Measurements from ENCODE around the gene OR51B2.
"Not testable (repeated sequence)": the region's sequence is repeated elsewhere in the genome, so short reads cannot be mapped to it uniquely, and the experiment has no call there.

Gene OR51B2

GRCh38 chr11:5310423-5310822 lies 13.7 kb downstream of the OR51B2 start:
- no peak for DNase-seq (ENCODE audit: low spot score)

DNA sequence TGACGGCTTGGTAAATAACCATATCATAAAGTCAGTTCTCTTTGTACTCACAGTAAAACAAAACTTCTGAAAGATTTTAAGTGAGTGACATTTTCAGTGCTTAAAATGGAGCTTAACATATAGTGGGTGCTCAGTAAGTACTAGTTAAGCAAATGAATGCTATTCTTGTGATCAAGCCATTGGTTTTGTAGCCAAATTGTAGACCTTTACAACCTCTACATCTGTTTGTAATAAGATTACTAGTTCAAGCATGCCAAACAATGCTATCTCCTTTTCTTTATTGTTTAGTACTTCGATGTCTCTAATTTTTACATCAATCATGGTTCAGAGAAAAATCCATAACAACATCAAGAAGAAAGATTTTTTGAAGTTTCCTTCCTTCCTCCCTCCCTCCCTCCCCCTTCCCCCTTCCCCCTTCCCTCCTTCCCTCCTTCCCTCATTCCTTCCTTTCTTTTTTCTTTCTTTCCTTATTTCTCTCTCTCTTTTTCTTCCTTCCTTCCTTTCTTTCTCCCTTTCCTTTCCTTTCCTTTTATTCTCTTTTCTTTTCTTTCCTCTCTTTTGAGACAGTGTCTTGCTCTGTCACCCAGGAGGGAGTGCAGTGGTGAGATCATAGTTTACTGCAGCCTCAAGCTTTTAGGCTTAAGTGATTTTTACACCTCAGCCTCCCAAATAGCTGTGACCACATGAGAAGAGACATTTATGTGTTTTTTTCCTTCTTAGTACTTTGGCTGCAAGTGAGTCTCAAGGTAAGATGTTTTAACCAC lies 16.7 kb downstream of the OR51B2 start:
- DNase-seq (ENCODE audit: low spot score) = no peak

DNA sequence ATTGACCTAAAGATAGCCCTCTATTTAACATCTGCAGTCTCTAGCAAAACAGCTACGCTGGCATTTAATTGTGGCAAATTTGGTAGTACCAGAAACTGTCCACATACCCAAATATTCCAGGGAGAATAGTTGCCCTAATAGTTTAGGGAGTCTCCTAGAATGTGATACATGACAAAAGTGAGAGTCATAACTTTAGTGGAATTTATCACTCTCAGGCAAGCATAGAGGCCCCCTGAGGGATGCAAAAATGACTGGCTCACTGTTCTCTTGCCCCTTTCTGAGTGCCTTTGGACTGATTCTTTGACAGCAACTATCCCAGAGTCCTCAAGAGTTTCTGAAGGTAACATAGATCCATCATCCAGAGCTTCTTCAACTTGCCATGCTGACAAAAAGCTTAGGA lies 20.1 kb downstream of the OR51B2 start:
- DNase-seq (ENCODE audit: low spot score) = no peak

DNA sequence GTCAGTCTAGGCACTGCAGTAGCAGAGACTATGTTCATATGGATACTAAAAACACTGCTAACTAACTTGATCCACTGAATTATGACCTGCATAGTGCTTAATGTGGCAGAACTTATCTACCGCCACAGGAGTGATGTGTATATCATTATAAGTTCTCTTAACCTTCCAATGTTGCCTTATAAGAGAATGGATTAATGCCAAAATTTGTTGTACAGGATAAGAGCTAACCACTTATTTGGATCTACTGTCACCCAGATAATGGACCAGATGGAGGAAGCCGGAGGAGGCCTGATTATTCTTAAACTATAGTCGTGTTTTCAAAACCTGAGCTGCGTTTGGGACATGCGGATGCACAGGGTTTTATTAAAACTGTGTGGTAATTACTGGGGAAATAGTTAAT lies 20.5 kb downstream of the OR51B2 start:
- DNase-seq (ENCODE audit: low spot score) = no peak

GRCh38 chr11:5301846-5302245 lies 22.3 kb downstream of the OR51B2 start, which contains the start of gene OR51B4:
Gene OR51B4, minus strand, starts transcription at chr11:5301946. Its CDS starts 0 bp downstream, at chr11:5301946.
- DNase-seq (ENCODE audit: low spot score) = no peak

DNA sequence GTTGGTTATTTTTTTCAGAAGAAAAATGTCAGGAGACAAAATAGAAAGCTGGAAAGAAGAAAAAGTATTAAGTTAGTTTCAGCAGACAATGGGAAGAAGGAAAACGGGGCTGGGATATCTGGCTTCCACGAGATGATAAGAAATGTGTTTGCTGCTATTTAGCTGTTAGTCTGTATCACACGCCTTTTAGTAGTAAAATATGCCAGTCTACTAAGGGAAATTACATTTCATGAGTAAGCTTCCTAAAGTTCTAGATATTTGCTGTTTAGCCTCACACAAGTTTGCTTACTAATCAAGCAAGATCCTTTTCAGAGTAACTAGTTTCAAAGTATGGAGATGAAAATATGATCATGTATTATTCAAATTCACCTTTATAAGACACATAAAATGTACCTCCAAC lies 23.8 kb downstream of the OR51B2 start:
- DNase-seq (ENCODE audit: low spot score) = no peak

DNA sequence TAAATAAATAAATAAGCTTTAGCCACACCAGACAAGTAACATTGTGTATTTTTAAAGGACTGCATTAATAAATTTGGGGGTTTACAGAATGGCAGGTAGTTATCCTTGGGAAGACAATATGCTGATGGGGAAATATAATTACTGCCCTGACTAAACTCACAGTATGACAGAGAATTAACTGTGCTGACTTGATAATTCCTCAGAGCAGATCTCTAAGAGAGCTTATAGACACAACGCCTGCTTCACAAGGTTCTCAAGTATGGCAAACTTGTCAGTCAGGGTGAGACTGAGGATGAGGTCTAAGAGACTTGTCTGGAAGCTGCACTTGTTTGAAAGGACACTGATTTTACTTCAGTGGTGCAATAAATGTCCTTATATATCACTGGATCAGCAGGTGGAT lies 25.6 kb downstream of the OR51B2 start:
- no peak for DNase-seq (ENCODE audit: low spot score)

DNA sequence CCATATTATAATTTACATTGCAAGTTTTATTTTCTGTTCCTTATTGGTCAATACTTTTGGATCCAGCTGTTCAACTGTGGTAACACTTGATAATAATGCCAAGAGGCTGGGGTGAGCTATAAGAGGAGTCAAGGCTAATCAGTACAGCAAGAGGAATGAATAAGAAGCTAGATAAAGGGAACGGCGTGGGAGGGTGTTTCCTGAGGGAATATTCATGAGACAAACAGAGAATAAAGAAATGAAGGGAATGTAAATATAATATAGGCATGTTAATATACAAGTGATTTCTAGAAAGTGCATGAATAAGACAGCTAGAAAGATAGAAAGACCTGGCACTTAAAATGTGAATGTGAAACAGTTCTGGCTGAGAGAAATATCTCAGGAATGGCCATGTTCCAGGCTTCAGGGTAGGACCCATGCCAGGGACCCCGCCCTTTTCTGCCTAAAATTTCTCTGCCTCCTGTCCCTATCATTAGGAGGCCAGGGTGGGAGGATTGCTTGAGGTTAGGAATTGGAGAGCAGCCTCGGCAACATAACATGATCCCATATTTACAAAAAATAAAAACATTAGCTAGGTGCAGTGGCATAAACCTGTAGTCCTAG lies 26.3 kb downstream of the OR51B2 start:
- DNase-seq (ENCODE audit: low spot score) = no peak

GRCh38 chr11:5294342-5294995 lies 29.6 kb downstream of the OR51B2 start:
- DNase-seq (ENCODE audit: low spot score) = not testable (repeated sequence)

DNA sequence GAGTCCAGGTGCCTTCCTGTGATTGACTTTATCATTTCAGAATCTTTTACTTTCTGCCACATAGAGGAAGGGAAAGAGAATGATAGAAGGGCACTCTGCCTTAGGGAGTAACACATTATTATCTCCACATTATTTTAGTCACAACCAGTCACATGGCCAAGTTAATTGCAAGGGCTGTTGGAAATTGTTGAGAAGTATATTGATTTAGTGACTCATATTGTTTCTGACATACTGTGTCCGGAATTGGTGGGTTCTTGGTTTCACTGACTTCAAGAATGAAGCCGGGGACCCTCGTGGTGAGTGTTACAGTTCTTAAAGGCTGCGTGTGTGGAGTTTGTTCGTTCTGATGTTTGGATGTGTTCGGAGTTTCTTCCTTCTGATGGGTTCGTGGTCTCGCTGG lies 31.1 kb downstream of the OR51B2 start:
- no peak for DNase-seq (ENCODE audit: low spot score)

DNA sequence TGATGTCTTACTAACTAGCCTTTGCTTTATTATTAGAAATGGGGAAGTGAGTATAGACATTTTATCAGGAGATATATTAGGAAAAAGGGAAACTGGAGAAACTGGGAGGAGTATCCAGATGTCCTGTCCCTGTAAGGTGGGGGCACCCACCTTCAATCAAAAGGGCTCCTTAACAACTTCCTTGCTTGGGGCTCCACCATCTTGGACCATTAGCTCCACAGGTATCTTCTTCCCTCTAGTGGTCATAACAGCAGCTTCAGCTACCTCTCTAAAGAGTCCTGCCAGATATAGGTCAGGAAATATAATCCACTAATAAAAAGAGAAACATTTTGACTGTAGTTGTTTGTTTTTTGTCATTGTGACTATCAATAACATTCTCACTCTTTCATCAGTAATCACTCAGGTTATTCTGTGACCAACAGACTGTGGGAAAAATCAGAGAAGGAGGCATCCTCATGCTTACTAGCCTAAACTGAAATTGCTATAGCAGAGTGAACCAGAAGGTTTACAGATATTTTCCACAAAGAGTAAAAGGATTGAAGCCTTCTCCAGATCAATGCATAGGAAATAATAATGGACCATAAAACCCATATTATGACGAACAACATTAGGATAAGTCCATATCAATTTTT lies 32.8 kb downstream of the OR51B2 start:
- DNase-seq (ENCODE audit: low spot score) = peak; percentile 41

GRCh38 chr11:5290106-5290505 lies 34.0 kb downstream of the OR51B2 start:
- DNase-seq (ENCODE audit: low spot score) = no peak

- no peak for DNase-seq (ENCODE audit: low spot score)
These were observed 34.4 kb downstream of the OR51B2 start for GRCh38 chr11:5289696-5290095.

- DNase-seq (ENCODE audit: low spot score) = no peak
These were observed 35.1 kb downstream of the OR51B2 start for GRCh38 chr11:5288906-5289550.

- DNase-seq (ENCODE audit: low spot score) = no peak
These were observed 35.8 kb downstream of the OR51B2 start for GRCh38 chr11:5288108-5288905.

DNA sequence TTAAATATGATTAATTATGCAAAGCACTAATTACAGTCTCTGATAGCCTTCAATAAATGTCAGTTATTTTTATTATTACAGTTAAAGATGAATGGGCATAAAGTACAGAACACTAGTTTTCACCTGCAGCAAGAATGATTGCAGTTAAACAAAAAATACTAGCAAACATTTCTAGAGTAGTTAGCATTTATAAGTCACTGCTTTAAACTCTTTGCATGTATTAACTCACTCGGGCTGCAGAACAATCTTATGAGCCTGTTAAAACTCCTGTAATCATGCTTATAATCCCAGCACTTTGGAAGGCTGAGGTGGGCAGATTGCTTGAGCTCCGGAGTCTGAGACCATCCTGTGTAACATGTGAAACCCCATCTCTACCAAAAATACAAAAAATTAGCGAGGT lies 37.2 kb downstream of the OR51B2 start:
- no peak for DNase-seq (ENCODE audit: low spot score)

- no peak for DNase-seq (ENCODE audit: low spot score)
These were observed 37.7 kb downstream of the OR51B2 start for GRCh38 chr11:5286351-5286750.

DNA sequence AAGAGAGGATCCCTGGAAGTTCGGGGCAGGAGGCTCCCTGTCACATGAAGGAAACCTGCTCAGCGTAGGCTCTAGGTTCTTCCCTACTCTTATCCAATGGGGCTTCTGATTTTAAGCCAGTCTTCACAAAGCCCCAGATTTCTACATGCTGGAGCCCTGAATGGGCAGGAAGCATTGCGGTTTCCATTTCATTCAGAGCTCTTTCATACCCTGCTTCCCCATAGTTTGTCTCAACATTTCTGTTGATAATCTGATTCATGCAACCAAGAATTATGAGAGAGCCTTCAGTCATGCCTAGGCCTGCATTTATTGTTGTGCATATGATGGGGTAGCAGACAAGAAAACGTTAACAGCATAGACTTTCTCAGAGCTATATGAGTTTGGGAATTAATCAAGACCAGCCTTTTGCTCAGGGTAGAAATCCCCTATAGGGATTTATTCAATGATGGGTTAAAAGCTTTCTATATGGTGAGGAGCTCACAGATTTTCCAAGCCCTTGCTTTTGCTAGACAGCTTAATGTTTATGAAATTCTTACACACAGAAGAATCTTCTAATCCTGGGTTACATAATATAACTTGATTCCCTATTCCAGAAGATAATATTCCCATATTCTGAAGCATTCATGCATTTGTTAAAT lies 38.3 kb downstream of the OR51B2 start:
- DNase-seq (ENCODE audit: low spot score) = no peak

- DNase-seq (ENCODE audit: low spot score) = no peak
These were observed 39.5 kb downstream of the OR51B2 start for GRCh38 chr11:5284637-5285036.

- no peak for DNase-seq (ENCODE audit: low spot score)
These were observed 40.2 kb downstream of the OR51B2 start for GRCh38 chr11:5283882-5284281.

GRCh38 chr11:5283086-5283485 lies 41.0 kb downstream of the OR51B2 start:
- DNase-seq (ENCODE audit: low spot score) = no peak
